G401 (cell line): ENCODE data around the gene ZSCAN20. TPM values are rescaled to one million over a fixed set of nuclear protein-coding genes. Genes with fewer than 3 reads are reported as not detected.
A peak's percentile ranks its signal among the peaks of the same experiment; 100 is the strongest.

ENCODE experiments used
- DNase-seq: peaks from one replicate; pipeline ENCODE4 v3.0.0-alpha.2; 2015; ENCODE audit warnings: low spot score
- in situ Hi-C: cut with HindIII; loops from 2 replicates; pipeline ENCODE4 v1.10.0; 2016; ENCODE audit warnings: low sequenced_read_pairs, mixed read lengths
- total RNA-seq: library from RNA; depleted of rRNA; stranded (reverse); fragments of >200 nt; shearing (Covaris generic); gene quantifications from 2 replicates; pipeline ENCODE4 v1.2.3, GENCODE V29; 2014; rRNA removed

ZSCAN20 gene
- total RNA-seq, result 5.8 and 7.4 TPM in 2 replicates

GRCh38 chr1:33472269-33472980, at the start of gene ZSCAN20:
Gene ZSCAN20 (plus strand): TSS chr1:33472645. CDS start chr1:33479289, 6,644 bp downstream.
- peak; percentile 100 for DNase-seq
- in situ Hi-C loops, result no loop called here

- in situ Hi-C loops, result no loop called here
- no peak for DNase-seq
Measured at GRCh38 chr1:33424205-33424604, 48.2 kb upstream of the ZSCAN20 start.

GRCh38 chr1:33424610-33425009, 47.8 kb upstream of the ZSCAN20 start:
- in situ Hi-C loops, result no loop called here
- DNase-seq, result no peak

GRCh38 chr1:33425900-33426299, 46.5 kb upstream of the ZSCAN20 start:
- in situ Hi-C loops, result no loop called here
- DNase-seq, result no peak

GRCh38 chr1:33426916-33427315, 45.5 kb upstream of the ZSCAN20 start:
- no peak for DNase-seq
- in situ Hi-C loops, result no loop called here

- in situ Hi-C loops, result no loop called here
- DNase-seq, result no peak
Measured at GRCh38 chr1:33428661-33429060, 43.8 kb upstream of the ZSCAN20 start.

GRCh38 chr1:33429332-33429731, 43.1 kb upstream of the ZSCAN20 start:
- DNase-seq, result peak; percentile 37
- in situ Hi-C loops, result no loop called here

GRCh38 chr1:33429856-33430691, 42.4 kb upstream of the ZSCAN20 start:
- in situ Hi-C loops, result no loop called here
- peak; percentile 40 for DNase-seq

GRCh38 chr1:33430692-33431593, 41.5 kb upstream of the ZSCAN20 start, which contains the start of gene PHC2:
Gene PHC2 (minus strand): TSS chr1:33431095. CDS start chr1:33375539, 55,556 bp downstream.
- DNase-seq, result peak; percentile 99
- in situ Hi-C loops, result no loop called here

- no peak for DNase-seq
- in situ Hi-C loops, result no loop called here
Measured at GRCh38 chr1:33433509-33434362, 38.7 kb upstream of the ZSCAN20 start.

GRCh38 chr1:33434363-33434750, 38.1 kb upstream of the ZSCAN20 start:
- DNase-seq, result no peak
- in situ Hi-C loops, result no loop called here

GRCh38 chr1:33435096-33435820, 37.2 kb upstream of the ZSCAN20 start:
- in situ Hi-C loops, result no loop called here
- no peak for DNase-seq

GRCh38 chr1:33436557-33437285, 35.7 kb upstream of the ZSCAN20 start:
- no peak for DNase-seq
- in situ Hi-C loops, result no loop called here

- no peak for DNase-seq
- in situ Hi-C loops, result no loop called here
Measured at GRCh38 chr1:33438364-33439160, 33.9 kb upstream of the ZSCAN20 start.

GRCh38 chr1:33439662-33440061, 32.8 kb upstream of the ZSCAN20 start:
- no peak for DNase-seq
- in situ Hi-C loops, result no loop called here

GRCh38 chr1:33441088-33441745, 31.2 kb upstream of the ZSCAN20 start:
- in situ Hi-C loops, result no loop called here

More at GRCh38 chr1:33441088-33441745, 31.2 kb upstream of the ZSCAN20 start:
- DNase-seq, result no peak
